Activated gamma-delta T cell treated with Interleukin-2 at 50 U/mL for 16 hours (primary cell): ENCODE results near the gene DAPK3.
A peak's percentile ranks its signal among the peaks of the same experiment; 100 is the strongest.
"Not testable (repeated sequence)": the region's sequence is repeated elsewhere in the genome, so short reads cannot be mapped to it uniquely, and the experiment has no call there.

Experiments used
- DNase-seq: peaks from one replicate; pipeline ENCODE4 v3.0.0-alpha.2; 2020

DAPK3 gene

GRCh38 chr19:3952755-3953276 lies 18.1 kb downstream of the DAPK3 start:
- not testable (repeated sequence) for DNase-seq

- peak; percentile 21 for DNase-seq
These were observed 19.7 kb downstream of the DAPK3 start for GRCh38 chr19:3950871-3951861.

- DNase-seq = no peak
These were observed 20.7 kb downstream of the DAPK3 start for GRCh38 chr19:3949997-3950859.

GRCh38 chr19:3949294-3949693 lies 21.6 kb downstream of the DAPK3 start:
- DNase-seq = no peak

GRCh38 chr19:3947316-3947933 lies 23.5 kb downstream of the DAPK3 start:
- DNase-seq = not testable (repeated sequence)

- no peak for DNase-seq
These were observed 25.1 kb downstream of the DAPK3 start for GRCh38 chr19:3945838-3946237.

GRCh38 chr19:3944018-3944721 lies 26.7 kb downstream of the DAPK3 start:
- no peak for DNase-seq

- DNase-seq = no peak
These were observed 28.0 kb downstream of the DAPK3 start for GRCh38 chr19:3942790-3943409.

GRCh38 chr19:3938300-3938950 lies 32.5 kb downstream of the DAPK3 start:
- DNase-seq = not testable (repeated sequence)

- DNase-seq = no peak
These were observed 34.1 kb downstream of the DAPK3 start for GRCh38 chr19:3936506-3937442.

- DNase-seq = no peak
These were observed 37.7 kb downstream of the DAPK3 start, which contains the start of gene NMRK2 for GRCh38 chr19:3932931-3933810. Gene NMRK2 (plus strand): TSS chr19:3933069. CDS start chr19:3933672, 603 bp downstream.

GRCh38 chr19:3931041-3931440 lies 39.9 kb downstream of the DAPK3 start:
- DNase-seq = no peak

- no peak for DNase-seq
These were observed 47.0 kb downstream of the DAPK3 start for GRCh38 chr19:3923912-3924311.

GRCh38 chr19:3923096-3923758 lies 47.7 kb downstream of the DAPK3 start:
- no peak for DNase-seq

- no peak for DNase-seq
These were observed 51.1 kb downstream of the DAPK3 start for GRCh38 chr19:3919793-3920192.

- DNase-seq = no peak
These were observed 54.9 kb downstream of the DAPK3 start for GRCh38 chr19:3916033-3916432.

- no peak for DNase-seq
These were observed 56.7 kb downstream of the DAPK3 start for GRCh38 chr19:3914199-3914598.

GRCh38 chr19:3910105-3910504 lies 60.8 kb downstream of the DAPK3 start:
- no peak for DNase-seq
